Activated CD8-positive, alpha-beta memory T cell treated with anti-CD3 and anti-CD28 coated beads for 4 hours (primary cell): ENCODE results near the gene CLSTN3.
A peak's percentile ranks its signal among the peaks of the same experiment; 100 is the strongest.
"Not testable (repeated sequence)": the region's sequence is repeated elsewhere in the genome, so short reads cannot be mapped to it uniquely, and the experiment has no call there.

Experiments
- DNase-seq, 2 donors: peaks; one replicate each; pipeline ENCODE4 v3.0.0-alpha.2; 2020; ENCODE audit warnings: low read depth in 2 of 2

The CLSTN3 gene

GRCh38 chr12:7103837-7104584, 26.2 kb upstream of the CLSTN3 start:
- no peak for DNase-seq

- no peak for DNase-seq
These were observed 24.1 kb upstream of the CLSTN3 start for GRCh38 chr12:7106082-7106481.

- not testable (repeated sequence) for DNase-seq
These were observed 23.0 kb upstream of the CLSTN3 start for GRCh38 chr12:7107181-7107580.

GRCh38 chr12:7107636-7108002, 22.6 kb upstream of the CLSTN3 start:
- no peak for DNase-seq

GRCh38 chr12:7108003-7108795, 22.0 kb upstream of the CLSTN3 start:
- DNase-seq = peak; percentile 36 to 46

GRCh38 chr12:7108796-7109571, 21.2 kb upstream of the CLSTN3 start, which contains the start of gene C1RL:
Gene C1RL, minus strand, starts transcription at chr12:7109214. Its CDS starts 34 bp downstream, at chr12:7109180.
- DNase-seq = peak; percentile 53 to 62

- DNase-seq = no peak
These were observed 20.6 kb upstream of the CLSTN3 start for GRCh38 chr12:7109572-7109920.

- DNase-seq = no peak
These were observed 19.5 kb upstream of the CLSTN3 start for GRCh38 chr12:7110661-7111060.

- no peak for DNase-seq
These were observed 18.1 kb upstream of the CLSTN3 start for GRCh38 chr12:7112041-7112440.

GRCh38 chr12:7113389-7113871, 16.7 kb upstream of the CLSTN3 start:
- peak in 1 of 2 donors; percentile 20 for DNase-seq

GRCh38 chr12:7114008-7114407, 16.2 kb upstream of the CLSTN3 start:
- DNase-seq = no peak

GRCh38 chr12:7114851-7115250, 15.3 kb upstream of the CLSTN3 start:
- DNase-seq = no peak

GRCh38 chr12:7116196-7116595, 14.0 kb upstream of the CLSTN3 start:
- DNase-seq = no peak

GRCh38 chr12:7116916-7117315, 13.3 kb upstream of the CLSTN3 start:
- DNase-seq = no peak

- DNase-seq = no peak
These were observed 12.5 kb upstream of the CLSTN3 start for GRCh38 chr12:7117670-7118069.

GRCh38 chr12:7118881-7119280, 11.3 kb upstream of the CLSTN3 start:
- DNase-seq = no peak

- no peak for DNase-seq
These were observed 10.0 kb upstream of the CLSTN3 start for GRCh38 chr12:7120166-7120565.

GRCh38 chr12:7121324-7121723, 8.8 kb upstream of the CLSTN3 start:
- DNase-seq = no peak

GRCh38 chr12:7122811-7123769, 7.1 kb upstream of the CLSTN3 start:
- no peak for DNase-seq

- no peak for DNase-seq
These were observed 6.2 kb upstream of the CLSTN3 start for GRCh38 chr12:7123806-7124522.
